ENCODE data around the gene KRT33B.

DNA sequence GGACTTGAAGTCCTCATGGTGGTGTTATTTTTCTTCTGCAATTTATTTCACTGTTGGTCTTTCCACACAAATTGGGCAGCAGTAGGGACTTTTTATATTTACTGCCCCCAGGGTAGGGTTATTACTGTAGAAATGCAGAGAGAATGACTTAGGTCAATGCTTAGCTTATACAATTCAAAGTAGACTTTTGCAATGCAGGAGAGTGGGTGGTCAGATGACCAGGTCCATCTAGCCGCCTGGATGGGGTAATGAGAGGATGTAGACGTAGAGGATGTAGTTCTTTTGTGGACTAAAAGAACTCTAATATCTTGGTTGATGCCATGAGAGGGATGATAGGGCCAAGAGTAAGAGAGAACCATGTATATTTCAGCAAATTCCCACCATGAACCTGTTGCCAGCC is 51.4 kb downstream of the KRT33B start:
- TF ChIP-seq, protein P1, sequence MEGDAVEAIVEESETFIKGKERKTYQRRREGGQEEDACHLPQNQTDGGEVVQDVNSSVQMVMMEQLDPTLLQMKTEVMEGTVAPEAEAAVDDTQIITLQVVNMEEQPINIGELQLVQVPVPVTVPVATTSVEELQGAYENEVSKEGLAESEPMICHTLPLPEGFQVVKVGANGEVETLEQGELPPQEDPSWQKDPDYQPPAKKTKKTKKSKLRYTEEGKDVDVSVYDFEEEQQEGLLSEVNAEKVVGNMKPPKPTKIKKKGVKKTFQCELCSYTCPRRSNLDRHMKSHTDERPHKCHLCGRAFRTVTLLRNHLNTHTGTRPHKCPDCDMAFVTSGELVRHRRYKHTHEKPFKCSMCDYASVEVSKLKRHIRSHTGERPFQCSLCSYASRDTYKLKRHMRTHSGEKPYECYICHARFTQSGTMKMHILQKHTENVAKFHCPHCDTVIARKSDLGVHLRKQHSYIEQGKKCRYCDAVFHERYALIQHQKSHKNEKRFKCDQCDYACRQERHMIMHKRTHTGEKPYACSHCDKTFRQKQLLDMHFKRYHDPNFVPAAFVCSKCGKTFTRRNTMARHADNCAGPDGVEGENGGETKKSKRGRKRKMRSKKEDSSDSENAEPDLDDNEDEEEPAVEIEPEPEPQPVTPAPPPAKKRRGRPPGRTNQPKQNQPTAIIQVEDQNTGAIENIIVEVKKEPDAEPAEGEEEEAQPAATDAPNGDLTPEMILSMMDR (IDR thresholded peaks at IDR 0.05), result no peak
- TF ChIP-seq POLR2A (IDR thresholded peaks at IDR 0.05), result no peak

Data from lower leg skin (tissue), 3 donors.